WERI-Rb-1 (cell line): Measurements from ENCODE around the gene RAPGEF4.

ENCODE experiments used
- DNase-seq: peaks from one replicate; pipeline ENCODE4 v3.0.0-alpha.2; 2020
- H3K27ac ChIP-seq: fragments of 250-450 bp; sonication (Bioruptor Pico); 2 replicates; pipeline ENCODE4 v1.5.1; 2020; ENCODE audit warnings: mild to moderate bottlenecking, moderate library complexity
- H3K27me3 ChIP-seq: fragments of 250-450 bp; sonication (Bioruptor Pico); 2 replicates; pipeline ENCODE4 v1.5.1; 2021; ENCODE audit warnings: mild to moderate bottlenecking, low read depth, moderate library complexity; ENCODE audit not compliant: insufficient read depth, severe bottlenecking
- H3K36me3 ChIP-seq: fragments of 250-450 bp; sonication (Bioruptor Pico); 2 replicates; pipeline ENCODE4 v1.5.1; 2020; ENCODE audit warnings: mild to moderate bottlenecking, moderate library complexity
- H3K4me3 ChIP-seq: 2 replicates; pipeline ENCODE4 v1.5.1; 2011; ENCODE audit warnings: low read depth, mild to moderate bottlenecking, control low read depth, low read length
- H3K9me3 ChIP-seq: fragments of 250-450 bp; sonication (Bioruptor Pico); 2 replicates; pipeline ENCODE4 v1.5.1; 2021; ENCODE audit warnings: mild to moderate bottlenecking, moderate library complexity; ENCODE audit not compliant: severe bottlenecking
- CTCF ChIP-seq: IDR thresholded peaks from 2 replicates; pipeline ENCODE4 v1.5.1; 2011; ENCODE audit warnings: low read depth, mild to moderate bottlenecking, control low read depth, inconsistent platforms, low read length

Gene RAPGEF4

GRCh38 chr2:172768401-172768800 is 32.8 kb downstream of the RAPGEF4 start:
- no peaks in the 10 kb centered on the region for H3K27me3 ChIP-seq
- TF ChIP-seq CTCF: no peak
- no peak for DNase-seq

GRCh38 chr2:172769879-172770278 is 34.2 kb downstream of the RAPGEF4 start:
- DNase-seq: no peak
- H3K9me3 ChIP-seq: no peaks in the 10 kb centered on the region
- no peak for TF ChIP-seq CTCF
- H3K27ac ChIP-seq: no peak overlapping the region
- no peak overlapping the region for H3K4me3 ChIP-seq
- no peaks in the 10 kb centered on the region for H3K36me3 ChIP-seq
- no peaks in the 10 kb centered on the region for H3K27me3 ChIP-seq

More at GRCh38 chr2:172768401-172768800, 32.8 kb downstream of the RAPGEF4 start:
- H3K4me3 ChIP-seq: no peak overlapping the region
- H3K9me3 ChIP-seq: no peaks in the 10 kb centered on the region
- H3K36me3 ChIP-seq: no peaks in the 10 kb centered on the region
- H3K27ac ChIP-seq: no peak overlapping the region

GRCh38 chr2:172770887-172771286 is 35.2 kb downstream of the RAPGEF4 start:
- H3K4me3 ChIP-seq: no peak overlapping the region
- no peaks in the 10 kb centered on the region for H3K9me3 ChIP-seq
- no peaks in the 10 kb centered on the region for H3K36me3 ChIP-seq
- no peaks in the 10 kb centered on the region for H3K27me3 ChIP-seq
- TF ChIP-seq CTCF: no peak
- no peak overlapping the region for H3K27ac ChIP-seq
- no peak for DNase-seq

DNA sequence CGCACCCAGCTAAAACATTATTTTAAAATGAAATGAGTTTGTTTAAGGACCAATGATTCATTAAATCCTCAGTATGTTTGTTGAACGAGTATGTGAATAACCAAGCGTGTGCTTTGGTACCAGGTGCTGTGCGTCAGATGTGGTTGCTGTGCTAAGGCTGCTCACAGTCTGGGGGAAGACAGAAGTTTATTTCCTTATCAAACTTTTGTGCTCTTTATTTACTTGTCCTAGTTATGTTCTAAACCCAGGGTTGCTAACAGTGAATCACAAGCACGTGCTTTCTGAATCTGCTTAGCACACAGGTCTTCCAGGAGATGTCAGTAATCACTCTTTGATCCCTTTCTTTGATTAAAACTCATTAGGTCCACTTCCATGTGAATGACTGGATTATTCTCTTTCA is 37.0 kb downstream of the RAPGEF4 start:
- TF ChIP-seq CTCF: no peak

GRCh38 chr2:172774302-172774701 is 38.7 kb downstream of the RAPGEF4 start:
- H3K4me3 ChIP-seq: no peak overlapping the region
- no peak for DNase-seq
- no peaks in the 10 kb centered on the region for H3K9me3 ChIP-seq
- no peaks in the 10 kb centered on the region for H3K36me3 ChIP-seq
- H3K27ac ChIP-seq: no peak overlapping the region
- no peaks in the 10 kb centered on the region for H3K27me3 ChIP-seq
- no peak for TF ChIP-seq CTCF

More for the DNA sequence above, 37.0 kb downstream of the RAPGEF4 start:
- no peak overlapping the region for H3K27ac ChIP-seq
- DNase-seq: no peak
- no peaks in the 10 kb centered on the region for H3K36me3 ChIP-seq
- no peak overlapping the region for H3K4me3 ChIP-seq
- H3K9me3 ChIP-seq: no peaks in the 10 kb centered on the region
- H3K27me3 ChIP-seq: no peaks in the 10 kb centered on the region

- Histone ChIP-seq H3K36me3 (no peaks in the 10 kb centered on the region), H3K27me3 (no peaks in the 10 kb centered on the region), H3K9me3 (no peaks in the 10 kb centered on the region), H3K27ac (no peak overlapping the region), H3K4me3 (no peak overlapping the region)
- TF ChIP-seq CTCF: no peak
- no peak for DNase-seq
These were observed 39.7 kb downstream of the RAPGEF4 start for GRCh38 chr2:172775319-172775718.
